Measurements from ENCODE around the gene PARVA.

The PARVA gene

DNA sequence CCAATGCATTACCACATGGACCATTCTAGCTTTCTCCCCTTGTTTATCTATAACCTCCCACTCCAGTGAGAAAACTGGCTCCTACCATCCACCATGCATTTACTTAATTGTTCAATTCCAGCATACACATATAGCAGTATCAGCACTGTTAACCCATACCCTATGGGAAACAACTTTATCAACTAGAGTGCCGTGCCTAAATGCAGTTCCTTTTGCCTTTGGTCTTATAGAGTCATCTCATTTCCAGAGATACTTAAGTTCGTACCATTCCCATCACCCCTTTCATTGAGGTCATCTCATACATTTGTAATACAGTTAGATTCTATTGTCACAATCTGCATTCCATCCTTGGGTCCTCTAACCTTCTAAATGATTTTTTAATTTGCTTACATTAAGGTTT, 86.9 kb downstream of the PARVA start:
- no peak for DNase-seq

GRCh38 chr11:12465332-12465731, 88.0 kb downstream of the PARVA start:
- no peak for DNase-seq

DNA sequence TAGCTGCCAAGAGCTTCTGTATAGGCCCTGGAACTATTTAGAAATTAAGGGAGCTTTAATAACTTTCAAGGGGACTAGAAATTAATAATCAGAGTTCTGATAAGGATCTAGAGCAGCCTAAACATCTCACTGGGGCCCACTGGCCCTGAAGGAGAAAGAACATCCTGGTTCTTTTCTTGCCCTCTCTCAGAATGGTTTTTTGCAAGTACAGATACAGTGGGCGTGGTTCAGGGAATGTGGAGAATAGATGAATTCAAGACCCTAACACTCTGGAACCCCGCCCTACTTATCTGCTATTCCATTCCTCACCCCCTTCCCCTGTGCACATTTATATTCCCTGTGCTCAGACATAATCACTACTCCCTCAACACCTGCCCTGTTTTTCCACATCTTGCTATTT, 90.2 kb downstream of the PARVA start:
- no peak for DNase-seq

DNA sequence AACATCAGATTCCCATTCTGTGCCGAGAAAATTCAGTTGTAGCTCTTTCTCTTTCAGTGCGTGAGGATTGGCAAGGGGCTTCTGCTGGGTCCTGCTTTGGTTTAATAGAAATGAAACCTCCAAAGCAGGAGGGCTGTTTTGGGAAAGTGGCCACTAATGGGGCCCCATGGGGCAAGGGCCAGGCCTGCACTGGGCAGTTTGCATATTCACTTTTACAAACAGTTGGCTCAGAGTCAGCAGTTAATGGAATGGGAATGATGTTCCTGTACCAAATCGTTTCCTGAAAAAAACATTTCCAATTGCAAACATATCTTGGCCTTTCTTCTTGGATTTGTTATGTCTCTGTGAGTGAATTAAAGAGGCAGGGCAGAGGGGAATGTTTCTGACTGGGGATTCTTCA, 92.1 kb downstream of the PARVA start:
- no peak for DNase-seq

- no peak for DNase-seq
Measured at GRCh38 chr11:12470236-12470635, 92.9 kb downstream of the PARVA start.

- no peak for DNase-seq
Measured at GRCh38 chr11:12472401-12473005, 95.1 kb downstream of the PARVA start.

DNA sequence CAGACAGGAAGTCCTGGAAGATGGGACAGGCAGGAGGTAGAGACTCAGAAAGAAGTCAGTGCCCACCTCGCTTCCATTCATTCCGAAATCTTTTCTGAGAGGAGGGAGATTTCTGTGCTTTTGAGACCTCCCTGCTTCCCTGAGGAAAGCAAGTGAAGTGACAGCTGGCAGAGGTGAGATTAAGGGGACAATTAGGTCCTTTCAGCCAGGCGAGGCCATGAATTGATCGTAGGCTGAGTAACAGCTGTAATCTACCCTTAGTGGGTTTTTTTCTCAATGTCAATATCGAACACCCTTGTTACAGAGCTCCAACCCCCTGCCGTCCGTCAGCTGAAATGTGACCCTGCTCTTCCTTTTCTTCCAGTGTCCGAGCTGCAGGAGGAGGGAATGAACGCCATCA, 96.0 kb downstream of the PARVA start:
- no peak for DNase-seq

DNA sequence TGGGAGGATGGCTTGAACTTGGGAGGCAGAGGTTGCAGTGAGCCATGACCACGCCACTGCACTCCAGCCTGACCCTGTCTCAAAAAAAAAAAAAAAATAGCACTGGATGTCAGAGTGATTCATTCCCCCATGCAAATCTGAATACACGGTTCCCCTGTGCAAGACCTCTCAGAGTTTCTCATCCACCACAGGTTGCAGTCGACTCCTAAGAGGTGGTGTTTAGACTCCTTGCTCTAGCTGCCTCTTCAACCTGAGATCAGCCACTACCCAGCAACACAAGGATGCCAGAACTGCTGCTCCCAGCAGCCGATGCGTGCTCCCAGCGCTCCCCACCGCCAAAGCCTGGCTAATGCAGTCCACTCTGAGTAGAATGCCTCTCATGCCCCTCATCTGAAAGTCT, 97.5 kb downstream of the PARVA start:
- DNase-seq, result no peak

DNA sequence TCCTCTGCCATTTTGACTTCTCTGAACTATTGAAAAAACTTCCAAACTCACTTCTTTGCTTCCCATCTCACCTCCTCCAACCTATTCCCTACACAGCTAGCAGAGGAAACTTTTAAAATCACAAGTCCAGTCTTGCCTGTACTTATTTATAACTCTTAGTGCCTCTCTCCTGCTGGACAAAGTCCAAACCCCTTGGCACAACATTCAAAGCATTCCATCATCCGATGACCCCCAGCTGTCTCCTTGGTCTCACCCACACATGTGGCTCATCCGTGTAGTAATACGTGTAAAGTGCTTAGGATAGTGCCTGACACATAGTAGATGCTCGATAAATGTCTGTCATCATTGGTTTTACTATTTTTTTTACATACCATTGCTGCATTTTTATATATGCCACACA, 101.4 kb downstream of the PARVA start:
- no peak for DNase-seq

DNA sequence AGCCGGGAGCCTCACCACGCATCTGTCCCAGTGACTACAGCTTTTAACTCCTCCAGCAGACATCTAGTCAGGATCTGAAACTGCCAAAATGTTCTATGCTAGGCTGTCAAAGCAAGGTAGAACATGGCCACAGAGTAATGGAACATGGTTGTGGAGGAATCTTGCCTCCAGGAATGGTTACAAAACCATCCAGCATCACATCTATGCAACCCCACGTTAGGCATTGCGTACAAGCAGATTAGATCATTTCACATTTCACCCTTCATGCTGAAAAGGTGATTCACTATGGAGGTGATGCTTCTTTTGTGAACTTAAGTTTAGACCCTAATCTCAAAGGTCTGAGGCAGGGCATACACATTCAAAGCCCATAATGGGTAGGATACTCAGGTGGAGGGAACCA, 103.0 kb downstream of the PARVA start:
- no peak for DNase-seq

- DNase-seq, result no peak
Measured at GRCh38 chr11:12482839-12483238, 105.5 kb downstream of the PARVA start.

DNA sequence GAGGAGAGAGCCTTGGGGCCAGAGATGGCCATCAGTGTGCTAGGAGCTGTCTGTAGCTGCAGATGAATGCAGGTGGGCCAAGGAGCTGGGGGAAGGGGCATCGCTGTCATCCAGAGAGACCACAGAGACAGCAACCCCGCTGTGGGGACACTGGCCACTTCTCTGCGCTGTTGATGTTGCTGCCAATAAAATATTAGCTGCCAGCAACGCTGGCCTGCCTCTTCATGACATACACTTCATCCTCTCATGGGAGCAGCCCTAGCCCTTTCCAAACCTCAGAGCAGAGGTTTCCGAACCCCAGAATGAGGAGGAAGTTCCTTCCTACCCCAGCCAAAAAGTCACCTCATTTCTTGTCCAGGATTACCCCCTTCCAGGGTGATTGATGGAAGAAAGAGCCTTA, 106.2 kb downstream of the PARVA start:
- DNase-seq, result no peak

- no peak for DNase-seq
Measured at GRCh38 chr11:12485328-12485727, 108.0 kb downstream of the PARVA start.

- DNase-seq, result no peak
Measured at GRCh38 chr11:12489246-12489772, 111.9 kb downstream of the PARVA start.

- DNase-seq, result no peak
Measured at GRCh38 chr11:12494699-12495098, 117.3 kb downstream of the PARVA start.

GRCh38 chr11:12496181-12497025, 119.0 kb downstream of the PARVA start:
- DNase-seq, result no peak

DNA sequence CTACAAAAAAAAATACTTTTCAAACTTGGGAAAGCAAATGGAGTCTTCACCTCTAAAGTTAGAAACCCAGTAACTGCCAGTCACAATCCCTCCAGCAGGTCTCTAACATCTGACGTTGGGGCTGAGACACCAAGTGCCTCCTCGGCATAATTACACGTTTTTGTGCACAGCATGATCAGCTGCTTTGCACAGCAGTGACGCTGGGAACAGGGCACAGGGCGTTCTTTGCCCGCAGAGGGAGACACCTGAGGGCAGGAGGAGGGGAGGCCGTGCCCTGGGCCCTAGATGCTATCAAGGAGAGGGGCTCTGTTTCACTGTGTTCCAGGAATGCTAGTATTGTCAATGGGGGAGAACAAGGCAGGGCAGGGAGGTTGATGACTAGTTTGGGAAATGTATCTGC, 120.1 kb downstream of the PARVA start:
- no peak for DNase-seq

- DNase-seq, result no peak
Measured at GRCh38 chr11:12499071-12499470, 121.7 kb downstream of the PARVA start.

DNA sequence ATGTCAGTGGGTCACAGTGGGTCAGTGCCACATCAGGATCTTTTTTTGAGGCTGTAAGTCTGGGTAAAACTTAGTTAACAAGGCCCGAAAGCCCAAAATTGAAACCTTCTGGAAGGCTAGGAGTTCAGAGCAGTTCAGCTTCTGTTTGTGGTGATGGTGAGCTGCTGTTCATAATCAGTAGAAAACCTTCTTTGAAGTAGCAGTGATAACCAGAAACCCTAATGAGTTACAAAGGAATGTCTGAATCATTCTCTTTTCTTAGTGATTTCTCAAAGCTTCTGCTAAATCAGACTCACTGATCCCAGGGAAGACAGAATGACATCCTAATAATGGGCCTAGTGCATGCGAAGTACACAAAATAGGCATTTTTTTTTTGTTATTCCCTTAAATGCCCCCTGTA, 124.7 kb downstream of the PARVA start:
- DNase-seq, result no peak

DNA sequence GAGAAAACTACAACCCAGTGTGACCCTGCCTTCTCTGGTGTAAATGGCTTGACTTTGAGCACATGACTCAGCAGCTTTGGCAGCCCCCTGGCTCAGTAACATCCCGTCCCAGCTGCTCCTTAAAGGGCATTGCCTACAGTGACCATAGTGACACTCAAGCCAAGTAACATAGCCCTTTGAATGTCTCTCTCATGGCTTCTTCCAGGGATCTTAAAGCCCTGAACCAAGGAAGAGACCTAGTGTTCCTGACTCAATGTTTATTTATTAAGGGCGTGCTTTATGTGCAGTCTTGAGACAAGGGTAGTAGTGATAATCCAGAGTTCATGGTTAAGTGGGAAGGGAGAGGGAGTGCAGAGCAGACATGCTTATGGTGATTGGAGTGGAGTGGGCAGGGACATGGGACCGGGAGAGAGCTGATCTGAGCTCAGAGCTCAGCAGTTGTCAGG, 125.7 kb downstream of the PARVA start:
- DNase-seq, result no peak

GRCh38 chr11:12503886-12504285, 126.5 kb downstream of the PARVA start:
- DNase-seq, result no peak

- DNase-seq, result no peak
Measured at GRCh38 chr11:12505183-12505582, 127.8 kb downstream of the PARVA start.

- no peak for DNase-seq
Measured at GRCh38 chr11:12506404-12506921, 129.1 kb downstream of the PARVA start.

DNA sequence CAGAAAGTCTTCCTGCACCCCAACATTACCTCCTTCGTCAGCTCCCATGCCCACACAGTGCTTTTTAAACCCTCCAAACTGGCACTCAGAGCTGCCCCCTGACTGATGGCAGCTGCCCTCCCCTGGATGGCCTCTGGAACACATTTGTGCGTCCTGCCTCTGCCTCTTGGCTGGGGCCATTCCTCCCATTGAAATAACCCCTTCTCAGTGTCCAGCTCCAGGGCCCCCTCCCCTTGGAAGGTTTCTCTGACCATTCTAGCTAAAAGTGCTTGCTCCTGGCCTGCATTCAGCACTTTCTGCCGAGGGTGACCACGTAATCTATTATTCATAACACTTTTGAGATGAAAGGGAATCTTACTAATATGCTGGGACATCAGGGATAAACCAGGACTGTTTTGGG, 130.0 kb downstream of the PARVA start:
- DNase-seq, result no peak

All from stimulated activated CD4-positive, alpha-beta T cell treated with anti-CD3 and anti-CD28 coated beads, Interleukin-4, amount 100 ng/mL, for 4 hours (primary cell).